H9 (cell line): ENCODE data around the gene CAPN8. TPM values are rescaled to one million over a fixed set of nuclear protein-coding genes. Genes with fewer than 3 reads are reported as not detected.

Source experiments
- DNase-seq: peaks from one replicate; pipeline ENCODE4 v3.0.0-alpha.2; 2017
- H2AFZ ChIP-seq: one replicate; pipeline ENCODE4 v1.6.1; 2013; ENCODE audit warnings: mild to moderate bottlenecking, low read length, control low read depth, moderate library complexity
- H2AK5ac ChIP-seq: 2 replicates; pipeline ENCODE4 v1.6.1; 2013; ENCODE audit warnings: low read length, control low read depth, mixed read lengths; ENCODE audit not compliant: insufficient read length
- H2BK120ac ChIP-seq: one replicate; pipeline ENCODE4 v1.6.1; 2013; ENCODE audit warnings: low read depth, mild to moderate bottlenecking, low read length, control low read depth, inconsistent platforms; ENCODE audit not compliant: poor library complexity, severe bottlenecking
- H2BK12ac ChIP-seq: 2 replicates; pipeline ENCODE4 v1.6.1; 2013; ENCODE audit warnings: low read length, control low read depth, mixed read lengths, low read depth; ENCODE audit not compliant: insufficient read length
- H2BK15ac ChIP-seq: 2 replicates; pipeline ENCODE4 v1.6.1; 2013; ENCODE audit warnings: low read depth, low read length, control low read depth
- H2BK20ac ChIP-seq: one replicate; pipeline ENCODE4 v1.6.1; 2013; ENCODE audit warnings: low read depth, mild to moderate bottlenecking, low read length, control low read depth, inconsistent platforms; ENCODE audit not compliant: poor library complexity, severe bottlenecking
- H2BK5ac ChIP-seq: 2 replicates; pipeline ENCODE4 v1.6.1; 2013; ENCODE audit warnings: low read length, control low read depth, mixed read lengths; ENCODE audit not compliant: insufficient read length
- H3K14ac ChIP-seq: 2 replicates; pipeline ENCODE4 v1.6.1; 2013; ENCODE audit warnings: low read length, control low read depth; ENCODE audit not compliant: insufficient read depth
- H3K18ac ChIP-seq: 2 replicates; pipeline ENCODE4 v1.6.1; 2013; ENCODE audit warnings: low read depth, mild to moderate bottlenecking, mixed read lengths, low read length, control low read depth; ENCODE audit not compliant: insufficient read length
- H3K23ac ChIP-seq: 2 replicates; pipeline ENCODE4 v1.6.1; 2013; ENCODE audit warnings: low read length, control low read depth, mixed read lengths, low read depth; ENCODE audit not compliant: insufficient read length
- H3K23me2 ChIP-seq: 2 replicates; pipeline ENCODE4 v1.6.1; 2013; ENCODE audit warnings: low read depth, mild to moderate bottlenecking, mixed read lengths, low read length, control low read depth; ENCODE audit not compliant: insufficient read length, poor library complexity, severe bottlenecking
- H3K27ac ChIP-seq: 2 replicates; pipeline ENCODE4 v1.5.1; 2013; ENCODE audit warnings: low read length, control low read depth, mixed read lengths, low read depth; ENCODE audit not compliant: insufficient read length
- H3K27me3 ChIP-seq: 2 replicates; pipeline ENCODE4 v1.6.1; 2013; ENCODE audit warnings: low read length, control low read depth, inconsistent platforms; ENCODE audit not compliant: insufficient read depth
- H3K4ac ChIP-seq: 2 replicates; pipeline ENCODE4 v1.6.1; 2013; ENCODE audit warnings: low read depth, mild to moderate bottlenecking, control low read depth, inconsistent platforms, low read length, moderate library complexity
- H3K4me1 ChIP-seq: 2 replicates; pipeline ENCODE4 v1.6.1; 2013; ENCODE audit warnings: low read length, control low read depth, inconsistent platforms; ENCODE audit not compliant: insufficient read depth
- H3K4me2 ChIP-seq: 2 replicates; pipeline ENCODE4 v1.6.1; 2013; ENCODE audit warnings: low read length, control low read depth, mixed read lengths; ENCODE audit not compliant: insufficient read length, insufficient read depth
- H3K56ac ChIP-seq: 2 replicates; pipeline ENCODE4 v1.6.1; 2013; ENCODE audit warnings: low read depth, mild to moderate bottlenecking, mixed read lengths, low read length, control low read depth; ENCODE audit not compliant: insufficient read length
- H3K79me1 ChIP-seq: 2 replicates; pipeline ENCODE4 v1.6.1; 2013; ENCODE audit warnings: low read depth, mild to moderate bottlenecking, moderate library complexity, low read length, control low read depth, inconsistent platforms; ENCODE audit not compliant: insufficient read depth, poor library complexity, severe bottlenecking
- H3K79me2 ChIP-seq: 2 replicates; pipeline ENCODE4 v1.6.1; 2013; ENCODE audit warnings: low read length, control low read depth, inconsistent platforms; ENCODE audit not compliant: insufficient read depth
- H3K9ac ChIP-seq: 2 replicates; pipeline ENCODE4 v1.6.1; 2013; ENCODE audit warnings: low read length, control low read depth, mixed read lengths; ENCODE audit not compliant: insufficient read length; ENCODE audit errors: extremely low read depth
- H3K9me3 ChIP-seq: one replicate; pipeline ENCODE4 v1.6.1; 2013; ENCODE audit warnings: low read depth, low read length, inconsistent platforms; ENCODE audit not compliant: control insufficient read depth
- H3T11ph ChIP-seq: one replicate; pipeline ENCODE4 v1.6.1; 2013; ENCODE audit warnings: mild to moderate bottlenecking, low read length, control low read depth, inconsistent platforms
- H4K20me1 ChIP-seq: one replicate; pipeline ENCODE4 v1.6.1; 2013; ENCODE audit not compliant: control insufficient read depth, insufficient read length, insufficient read depth
- H4K5ac ChIP-seq: 2 replicates; pipeline ENCODE4 v1.6.1; 2013; ENCODE audit warnings: low read depth, mild to moderate bottlenecking, mixed read lengths, low read length, control low read depth; ENCODE audit not compliant: insufficient read length
- H4K8ac ChIP-seq: replicated peaks from 2 replicates; pipeline ENCODE4 v1.6.1; 2013; ENCODE audit warnings: low read length, control low read depth, mixed read lengths, low read depth; ENCODE audit not compliant: insufficient read length
- H4K91ac ChIP-seq: 2 replicates; pipeline ENCODE4 v1.6.1; 2013; ENCODE audit warnings: low read depth, mild to moderate bottlenecking, moderate library complexity, mixed read lengths, low read length, control low read depth; ENCODE audit not compliant: insufficient read length
- H3K27ac Mint-ChIP-seq, 3 experiments: 2 replicates in 2 of 3; 3 replicates in 1 of 3; pipeline ENCODE4 v1.8.0; 2020 to 2021; ENCODE audit warnings: mixed read lengths in 3 of 3, mild to moderate bottlenecking in 1 of 3, moderate library complexity in 1 of 3
- H3K27me3 Mint-ChIP-seq: 2 replicates; pipeline ENCODE4 v1.8.0; 2021; ENCODE audit warnings: low read depth, mild to moderate bottlenecking, moderate library complexity, mixed read lengths
- H3K36me3 Mint-ChIP-seq, 3 experiments: 2 replicates in 2 of 3; 3 replicates in 1 of 3; pipeline ENCODE4 v1.8.0; 2020 to 2021; ENCODE audit warnings: low read depth in 3 of 3, mixed read lengths in 3 of 3; ENCODE audit not compliant: insufficient read depth in 1 of 3
- H3K4me1 Mint-ChIP-seq, 2 experiments: 2 replicates each; pipeline ENCODE4 v1.8.0; 2020; ENCODE audit warnings: mixed read lengths in 2 of 2
- H3K4me3 Mint-ChIP-seq, 2 experiments: 2 replicates in 1 of 2; 3 replicates in 1 of 2; pipeline ENCODE4 v1.8.0; 2020 to 2021; ENCODE audit warnings: mild to moderate bottlenecking in 2 of 2, mixed read lengths in 2 of 2, moderate library complexity in 1 of 2
- H3K9me3 Mint-ChIP-seq, 2 experiments: 2 replicates in 1 of 2; 3 replicates in 1 of 2; pipeline ENCODE4 v1.8.0; 2020; ENCODE audit warnings: mild to moderate bottlenecking in 2 of 2, mixed read lengths in 2 of 2, moderate library complexity in 1 of 2
- WGBS: extraction: QIAGEN DNeasy Blood & Tissue Kit; methylation state at CpG from one replicate; pipeline ENCODE4 v1.1.7; 2013; ENCODE audit warnings: missing lambda C conversion rate, low lambda C conversion rate, mixed read lengths; ENCODE audit not compliant: insufficient read length; ENCODE audit errors: extremely low coverage; 5-methylcytosine and 5-hydroxymethylcytosine counted together
- total RNA-seq: library from RNA; stranded (reverse); gene quantifications from 2 replicates; pipeline ENCODE4 v1.2.1, GENCODE V29; 2021
- TF ChIP-seq, protein P1 (sequence below): fragments of 200-600 bp; sonication (generic); conservative IDR thresholded peaks from 3 replicates; pipeline ENCODE4 v1.8.0; 2021; ENCODE audit warnings: antibody characterized with exemption, mild to moderate bottlenecking

The CAPN8 gene
- total RNA-seq, 1 experiment from 2014 or later, result not detected

DNA sequence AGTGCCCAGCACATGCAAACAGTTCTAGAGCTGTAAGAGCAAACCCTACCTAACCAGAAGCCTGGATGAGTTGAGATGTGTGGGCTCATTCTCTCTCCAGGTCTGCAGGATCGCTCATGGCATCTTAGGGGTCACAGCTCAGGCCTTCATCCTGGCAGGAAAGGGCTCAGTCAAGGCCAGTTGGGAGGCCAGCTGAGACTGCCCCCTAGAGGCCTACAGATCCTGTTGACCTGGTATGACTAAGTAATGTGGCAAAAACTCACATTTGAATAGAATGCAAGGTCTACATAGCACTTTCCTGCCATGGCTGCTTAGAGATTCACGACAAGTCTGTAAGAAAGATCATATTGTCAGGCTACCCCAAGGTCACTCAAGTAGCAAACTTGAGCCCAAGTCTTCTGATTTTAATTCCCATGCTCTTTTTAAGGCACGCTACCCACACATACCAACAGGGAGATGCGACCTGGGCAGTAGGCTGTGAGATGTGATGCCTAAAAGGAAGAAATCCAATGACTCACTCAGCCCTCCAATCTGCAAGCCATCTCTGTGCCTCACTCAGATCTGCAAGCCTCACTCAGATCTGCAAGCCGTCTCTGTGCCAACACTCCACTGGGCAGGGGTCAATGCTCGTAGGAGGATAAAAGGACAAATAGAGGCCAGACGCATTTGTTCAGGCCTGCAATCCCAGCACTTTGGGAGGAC is 5.1 kb upstream of the CAPN8 start:
- H3T11ph ChIP-seq, result no peak overlapping the region
- H3K27me3 ChIP-seq, result no peaks in the 10 kb centered on the region
- H3K23me2 ChIP-seq, result no peaks in the 10 kb centered on the region
- no peak overlapping the region for H2BK120ac ChIP-seq
- no peak overlapping the region for H3K4ac ChIP-seq
- DNase-seq, result peak; percentile 77
- Mint-ChIP-seq H3K27me3 (peaks cover 4% of the 10 kb centered on the region), H3K36me3 (peaks cover 15 to 28% (median 20%) of the 10 kb centered on the region in 3 experiments), H3K4me3 (no peak overlapping the region), H3K4me1 (peaks cover 4 to 6% of the 10 kb centered on the region in 2 experiments), H3K27ac (peak overlapping the region in 1 of 3 experiments; percentile 5; a peak in 2 of 7 replicates), H3K9me3 (peaks cover 27 to 30% of the 10 kb centered on the region in 2 experiments)
- H2BK12ac ChIP-seq, result no peak overlapping the region
- no peaks in the 10 kb centered on the region for H3K4me1 ChIP-seq
- no peak overlapping the region for H4K91ac ChIP-seq
- H3K9me3 ChIP-seq, result no peaks in the 10 kb centered on the region
- no peak overlapping the region for H3K27ac ChIP-seq
- H4K8ac ChIP-seq, result no peak overlapping the region
- no peak overlapping the region for H2AFZ ChIP-seq
- no peak overlapping the region for H3K14ac ChIP-seq
- H2BK15ac ChIP-seq, result no peak overlapping the region
- TF ChIP-seq, protein P1, sequence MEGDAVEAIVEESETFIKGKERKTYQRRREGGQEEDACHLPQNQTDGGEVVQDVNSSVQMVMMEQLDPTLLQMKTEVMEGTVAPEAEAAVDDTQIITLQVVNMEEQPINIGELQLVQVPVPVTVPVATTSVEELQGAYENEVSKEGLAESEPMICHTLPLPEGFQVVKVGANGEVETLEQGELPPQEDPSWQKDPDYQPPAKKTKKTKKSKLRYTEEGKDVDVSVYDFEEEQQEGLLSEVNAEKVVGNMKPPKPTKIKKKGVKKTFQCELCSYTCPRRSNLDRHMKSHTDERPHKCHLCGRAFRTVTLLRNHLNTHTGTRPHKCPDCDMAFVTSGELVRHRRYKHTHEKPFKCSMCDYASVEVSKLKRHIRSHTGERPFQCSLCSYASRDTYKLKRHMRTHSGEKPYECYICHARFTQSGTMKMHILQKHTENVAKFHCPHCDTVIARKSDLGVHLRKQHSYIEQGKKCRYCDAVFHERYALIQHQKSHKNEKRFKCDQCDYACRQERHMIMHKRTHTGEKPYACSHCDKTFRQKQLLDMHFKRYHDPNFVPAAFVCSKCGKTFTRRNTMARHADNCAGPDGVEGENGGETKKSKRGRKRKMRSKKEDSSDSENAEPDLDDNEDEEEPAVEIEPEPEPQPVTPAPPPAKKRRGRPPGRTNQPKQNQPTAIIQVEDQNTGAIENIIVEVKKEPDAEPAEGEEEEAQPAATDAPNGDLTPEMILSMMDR, result peak; percentile 91
- no CpG with 5 or more reads among the region's 7 CpGs for WGBS
- no peaks in the 10 kb centered on the region for H3K79me1 ChIP-seq
- no peak overlapping the region for H2AK5ac ChIP-seq
- no peak overlapping the region for H4K5ac ChIP-seq
- no peak overlapping the region for H3K4me2 ChIP-seq
- no peak overlapping the region for H3K9ac ChIP-seq
- H3K18ac ChIP-seq, result no peak overlapping the region
- H4K20me1 ChIP-seq, result no peaks in the 10 kb centered on the region
- no peak overlapping the region for H3K56ac ChIP-seq
- no peak overlapping the region for H2BK20ac ChIP-seq
- no peaks in the 10 kb centered on the region for H3K79me2 ChIP-seq
- no peak overlapping the region for H3K23ac ChIP-seq
- H2BK5ac ChIP-seq, result no peak overlapping the region
